C4-2B (cell line): ENCODE results near the gene SPRR2A.

Source experiments
- CTCF ChIP-seq: fragments of 450-650 bp; conservative IDR thresholded peaks from 2 replicates; pipeline ENCODE4 v1.5.1; 2017; ENCODE audit warnings: mild to moderate bottlenecking
- ZFX ChIP-seq: fragments of 450-650 bp; IDR thresholded peaks from 2 replicates; pipeline ENCODE4 v1.6.1; 2017

- TF ChIP-seq CTCF (no peak), ZFX (no peak)
These were observed 32.9 kb downstream of the SPRR2A start for GRCh38 chr1:153024413-153024812.
